Measurements from ENCODE around the gene GGACT.
"Not testable (repeated sequence)": the region's sequence is repeated elsewhere in the genome, so short reads cannot be mapped to it uniquely, and the experiment has no call there.

Gene GGACT

DNA sequence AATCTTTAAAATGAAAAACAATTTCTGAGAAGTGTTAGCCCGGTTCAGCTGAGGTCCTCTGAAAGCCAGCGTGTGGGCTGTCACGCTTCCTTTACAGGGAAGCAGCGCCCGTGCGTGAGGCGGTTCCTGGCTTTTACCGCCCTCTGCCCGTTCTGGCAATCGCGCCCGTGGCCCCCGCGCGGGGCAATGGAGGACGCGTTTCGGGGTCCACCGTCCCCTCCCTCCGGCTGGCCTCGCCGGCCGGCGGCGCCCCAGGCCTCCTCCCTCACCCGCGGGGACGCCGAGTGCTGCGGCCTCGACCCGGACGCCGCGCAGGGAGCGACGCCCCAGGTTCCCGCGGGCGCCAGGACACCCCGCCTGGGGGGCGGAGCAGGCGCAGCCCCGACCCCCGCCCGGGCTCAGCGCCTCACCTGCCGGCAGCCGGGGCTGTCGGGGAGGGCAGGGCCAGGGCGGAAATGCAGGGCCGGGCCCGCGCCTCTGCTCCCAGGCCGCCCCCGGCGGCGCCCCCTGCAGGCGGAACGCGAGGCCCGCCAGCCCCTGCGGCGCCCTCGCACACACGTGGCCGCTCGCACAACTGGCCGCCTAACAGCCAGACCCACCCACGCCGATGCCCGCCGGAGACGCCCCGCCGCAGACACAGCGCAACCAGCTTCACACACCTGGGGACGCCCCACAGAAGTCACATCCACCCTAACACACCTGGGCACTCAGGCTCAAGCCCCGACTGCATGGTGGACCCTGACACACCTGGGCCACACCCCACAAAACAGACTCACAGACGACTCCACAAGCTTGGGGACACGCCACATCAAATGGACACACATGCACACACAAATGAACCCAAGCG is at the start of gene GGACT:
TSS of gene GGACT (minus strand) at position 459 of the 847 bp plus-strand sequence. CDS start 56,198 bp downstream, outside the sequence.
- no peak for FAIRE-seq

DNA sequence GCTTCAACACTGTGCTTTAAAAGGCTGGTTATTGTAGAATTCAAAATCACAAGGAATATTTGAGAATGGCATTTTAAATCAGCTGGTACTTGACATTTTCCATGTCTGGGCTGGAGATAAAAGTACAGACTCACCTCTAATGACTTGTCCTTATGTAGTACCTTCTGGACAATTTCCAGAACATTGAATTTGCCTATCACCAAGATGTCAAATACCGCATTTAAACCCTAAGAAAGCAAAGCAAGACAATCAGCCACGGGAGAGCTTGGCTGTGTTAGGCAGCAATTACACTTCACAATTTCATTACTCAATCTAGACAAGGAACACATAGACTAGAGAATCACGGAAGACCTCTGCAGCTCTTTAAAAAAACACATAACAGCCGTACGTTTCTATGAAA is 49.2 kb upstream of the GGACT start:
- no peak for FAIRE-seq

DNA sequence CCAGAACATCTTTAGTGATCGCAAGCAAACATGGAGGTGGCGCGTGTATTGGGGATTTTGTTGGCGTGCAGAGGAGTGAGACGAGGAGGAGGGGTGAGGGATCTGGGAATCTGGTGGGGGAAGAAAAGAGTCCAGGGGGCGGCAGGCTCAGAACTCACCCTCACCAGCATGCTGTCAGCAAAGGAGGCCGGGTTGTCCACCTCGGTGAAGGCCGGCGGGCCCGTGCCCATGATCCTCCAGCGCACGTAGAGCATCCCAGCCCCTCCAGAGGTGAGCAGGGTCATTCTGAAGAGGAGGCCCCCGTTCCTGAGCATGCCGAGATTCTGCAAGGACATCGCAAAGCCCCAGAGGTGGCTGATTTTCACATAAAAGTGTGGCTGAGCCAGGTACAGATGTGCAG is 48.8 kb upstream of the GGACT start:
- no peak for FAIRE-seq

DNA sequence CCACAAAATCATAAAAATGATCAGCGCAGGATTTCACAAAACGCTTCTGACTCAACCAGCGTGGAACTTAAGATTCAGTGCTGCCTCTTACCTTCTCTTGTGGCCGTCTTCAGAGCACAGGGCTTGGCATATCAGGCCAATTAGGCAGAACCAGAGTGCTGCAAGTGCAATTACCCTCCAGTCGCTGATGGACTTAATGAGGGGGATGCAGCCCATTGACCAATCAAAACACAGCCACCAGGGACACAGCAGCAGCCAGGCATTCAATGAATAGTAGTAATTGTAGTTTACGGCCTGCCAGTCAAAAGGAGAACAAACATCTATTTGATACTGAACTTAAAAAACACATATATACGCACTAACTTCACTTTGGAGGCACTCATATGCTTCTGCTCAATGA is 47.9 kb upstream of the GGACT start:
- no peak for FAIRE-seq

DNA sequence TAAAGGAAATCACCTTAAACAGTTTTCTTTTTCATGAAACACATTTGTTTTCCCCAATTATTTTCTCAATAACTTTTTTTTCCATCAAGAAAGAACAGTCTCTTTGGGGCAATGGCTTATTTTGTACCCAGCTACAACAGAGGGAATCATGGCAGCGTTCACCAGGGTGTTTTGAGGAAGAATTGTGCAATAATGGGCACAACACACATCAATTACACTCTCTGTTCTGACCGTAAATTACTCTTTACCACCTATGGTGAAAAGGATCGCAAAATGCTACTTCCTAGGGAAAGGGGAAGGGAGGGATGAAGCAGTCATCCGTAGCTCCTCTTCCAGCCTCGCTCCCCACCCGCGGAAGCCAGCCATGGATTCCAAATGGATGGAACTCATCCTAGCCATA is 47.4 kb upstream of the GGACT start:
- no peak for FAIRE-seq

DNA sequence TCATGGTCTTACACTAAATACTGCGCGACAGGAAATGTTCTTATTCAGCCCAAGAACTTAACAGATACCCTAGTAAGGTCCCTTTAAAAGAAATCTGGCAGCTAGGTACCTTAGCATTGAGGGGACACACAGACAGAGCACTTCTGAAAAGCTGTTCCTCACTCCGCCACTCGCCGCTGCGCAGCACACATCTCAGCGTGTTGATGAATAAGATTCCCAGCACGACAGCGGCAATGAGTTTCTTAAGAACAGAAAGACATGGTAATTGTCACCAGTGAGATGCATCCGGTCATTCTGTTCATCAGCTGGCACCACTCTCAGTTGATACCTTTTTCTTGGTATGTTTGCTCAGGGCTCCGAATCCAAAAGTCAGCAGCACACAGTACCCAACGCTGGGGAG is 46.1 kb upstream of the GGACT start:
- no peak for FAIRE-seq

DNA sequence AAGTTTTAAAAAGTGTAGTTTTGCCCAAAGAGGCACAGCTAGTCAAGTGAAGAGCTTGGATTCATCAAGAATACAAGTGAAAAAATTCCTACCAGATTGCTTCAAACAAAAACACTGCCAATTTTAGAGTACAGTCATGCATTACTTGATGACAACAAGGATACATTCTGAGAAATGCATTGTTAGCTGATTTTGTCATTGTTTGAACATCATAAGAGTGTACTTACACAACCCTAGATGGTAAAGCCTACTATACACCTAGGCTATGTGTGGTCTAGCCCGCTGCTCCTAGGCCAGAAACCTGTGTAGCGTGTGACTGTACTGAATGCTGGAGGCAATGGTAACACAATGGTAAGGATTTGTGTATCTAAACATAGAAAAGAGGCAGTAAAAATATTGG is 44.9 kb upstream of the GGACT start:
- FAIRE-seq = no peak

DNA sequence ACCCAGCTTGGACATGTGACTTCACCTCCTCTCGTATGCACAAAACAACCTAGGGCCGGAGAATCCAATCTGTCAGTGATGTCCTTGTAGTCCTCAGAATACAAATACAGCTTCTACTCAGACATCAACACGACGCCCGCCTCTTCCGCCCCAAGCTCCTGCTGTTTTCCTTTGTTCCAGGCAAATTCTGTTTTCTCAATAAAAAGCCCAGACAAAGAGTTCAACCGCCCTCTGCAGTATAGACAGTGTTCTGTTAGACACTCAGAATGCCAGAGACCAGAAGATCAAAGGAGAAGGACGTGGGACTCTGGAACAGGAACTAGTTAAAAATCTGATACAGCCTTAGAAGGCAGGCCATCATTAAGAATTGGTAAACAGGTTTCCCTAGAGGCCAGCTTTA is 42.0 kb upstream of the GGACT start:
- no peak for FAIRE-seq

DNA sequence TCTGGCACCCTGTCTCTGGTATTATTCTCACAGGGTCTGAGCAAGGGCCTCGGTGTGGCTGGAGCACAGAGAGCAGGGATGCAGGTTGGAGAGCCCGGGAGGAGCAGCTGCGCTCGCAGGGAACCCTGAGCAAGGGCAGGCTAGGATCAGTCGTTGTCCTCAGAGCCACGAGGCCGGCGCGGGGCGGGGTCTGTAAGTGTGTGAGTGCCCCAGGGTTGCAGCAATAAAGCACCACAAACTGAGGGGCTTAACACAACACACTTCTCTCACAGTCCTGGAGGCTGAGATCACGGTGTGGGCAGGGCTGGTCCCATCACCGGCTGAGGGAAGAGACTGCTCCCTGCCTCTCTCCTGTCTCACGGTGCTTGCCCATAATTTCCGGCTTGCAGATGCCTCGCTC is 38.5 kb upstream of the GGACT start:
- FAIRE-seq = no peak

DNA sequence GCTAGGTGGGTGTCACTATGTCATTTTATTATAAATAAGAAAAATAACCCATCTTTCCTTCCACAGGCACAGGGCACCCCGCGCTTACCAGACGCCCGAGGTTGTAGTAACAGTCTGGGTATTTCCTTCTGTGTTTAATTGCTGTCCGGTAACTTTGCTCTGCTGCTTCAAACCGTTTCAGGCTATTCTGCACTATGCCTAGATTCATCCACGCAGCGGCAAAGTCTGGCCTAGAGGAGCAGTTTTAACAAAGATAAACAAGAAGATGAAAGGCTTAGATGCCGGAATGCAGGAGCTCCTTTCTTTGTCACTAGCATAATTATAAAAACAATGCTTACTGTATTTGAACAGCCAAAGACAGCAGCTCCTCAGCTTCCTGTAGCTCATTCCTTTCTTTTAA is 36.9 kb upstream of the GGACT start:
- no peak for FAIRE-seq

DNA sequence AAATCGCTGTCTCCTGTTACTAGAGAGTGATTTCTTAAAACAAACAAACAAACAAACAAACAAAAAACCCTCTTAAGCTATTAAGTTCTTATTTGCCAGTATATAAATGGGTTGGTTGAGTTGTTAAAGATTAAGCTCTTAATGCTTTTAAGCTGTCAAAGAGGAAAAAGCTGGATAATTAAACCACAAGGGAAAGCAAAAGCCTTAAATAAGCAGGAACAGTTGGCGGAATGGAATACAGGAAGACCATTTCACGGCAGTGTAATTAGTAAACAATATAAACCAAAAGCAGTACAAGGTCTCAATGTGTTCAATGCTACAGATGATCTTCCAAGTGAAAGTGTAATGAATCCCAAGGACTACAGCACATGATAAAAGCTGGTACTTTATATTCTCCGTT is 32.2 kb upstream of the GGACT start:
- no peak for FAIRE-seq

DNA sequence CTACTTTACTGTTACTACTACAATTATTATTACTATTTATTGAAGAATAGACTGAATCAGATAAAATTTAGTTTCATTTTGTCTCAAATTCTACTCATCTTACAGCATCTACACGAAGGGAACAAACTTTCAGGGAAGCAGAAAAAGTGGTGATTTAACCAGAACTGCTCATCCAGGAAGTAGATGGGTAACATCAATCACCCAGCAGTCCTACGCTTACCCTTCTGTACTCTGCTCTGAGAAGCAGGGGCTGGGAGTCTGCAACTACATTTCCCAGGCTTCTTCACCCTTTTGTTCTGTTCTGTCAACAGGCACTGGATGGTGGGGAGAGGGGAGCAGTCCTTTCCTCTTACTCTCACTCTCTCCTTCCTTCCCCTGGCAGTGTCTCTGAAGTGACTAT is 31.4 kb upstream of the GGACT start:
- no peak for FAIRE-seq

DNA sequence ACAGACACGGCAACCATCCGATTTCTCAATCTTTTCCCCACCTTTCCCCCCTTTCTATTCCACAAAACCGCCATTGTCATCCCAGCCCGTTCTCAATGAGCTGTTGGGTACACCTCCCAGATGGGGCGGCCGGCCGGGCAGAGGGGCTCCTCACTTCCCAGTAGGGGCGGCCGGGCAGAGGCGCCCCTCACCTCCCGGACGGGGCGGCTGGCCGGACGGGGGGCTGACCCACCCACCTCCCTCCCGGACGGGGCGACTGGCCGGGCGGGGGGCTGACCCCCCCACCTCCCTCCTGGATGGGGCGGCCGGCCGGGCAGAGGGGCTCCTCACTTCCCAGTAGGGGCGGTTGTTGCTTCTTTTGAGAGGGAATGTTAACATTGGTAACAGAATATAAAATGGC is 30.3 kb upstream of the GGACT start:
- not testable (repeated sequence) for FAIRE-seq

DNA sequence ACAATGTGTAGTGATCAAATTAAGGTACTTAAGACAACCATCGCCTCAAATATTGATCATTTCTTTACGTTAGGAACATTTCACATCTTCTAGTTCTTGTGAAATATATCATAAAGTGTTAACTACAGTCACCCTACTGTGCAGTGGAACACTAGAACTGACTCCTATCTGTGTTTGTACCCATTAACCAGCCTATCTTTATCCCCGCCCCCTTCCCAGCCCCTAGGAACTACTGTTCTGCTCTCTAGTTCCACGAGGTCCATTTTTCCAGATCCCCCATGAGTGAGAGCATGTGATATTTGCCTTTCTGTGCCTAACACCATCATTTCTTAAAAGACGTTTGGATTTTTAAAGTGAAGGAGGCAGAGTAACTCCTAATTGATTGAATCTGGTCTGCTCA is 24.4 kb upstream of the GGACT start:
- no peak for FAIRE-seq

DNA sequence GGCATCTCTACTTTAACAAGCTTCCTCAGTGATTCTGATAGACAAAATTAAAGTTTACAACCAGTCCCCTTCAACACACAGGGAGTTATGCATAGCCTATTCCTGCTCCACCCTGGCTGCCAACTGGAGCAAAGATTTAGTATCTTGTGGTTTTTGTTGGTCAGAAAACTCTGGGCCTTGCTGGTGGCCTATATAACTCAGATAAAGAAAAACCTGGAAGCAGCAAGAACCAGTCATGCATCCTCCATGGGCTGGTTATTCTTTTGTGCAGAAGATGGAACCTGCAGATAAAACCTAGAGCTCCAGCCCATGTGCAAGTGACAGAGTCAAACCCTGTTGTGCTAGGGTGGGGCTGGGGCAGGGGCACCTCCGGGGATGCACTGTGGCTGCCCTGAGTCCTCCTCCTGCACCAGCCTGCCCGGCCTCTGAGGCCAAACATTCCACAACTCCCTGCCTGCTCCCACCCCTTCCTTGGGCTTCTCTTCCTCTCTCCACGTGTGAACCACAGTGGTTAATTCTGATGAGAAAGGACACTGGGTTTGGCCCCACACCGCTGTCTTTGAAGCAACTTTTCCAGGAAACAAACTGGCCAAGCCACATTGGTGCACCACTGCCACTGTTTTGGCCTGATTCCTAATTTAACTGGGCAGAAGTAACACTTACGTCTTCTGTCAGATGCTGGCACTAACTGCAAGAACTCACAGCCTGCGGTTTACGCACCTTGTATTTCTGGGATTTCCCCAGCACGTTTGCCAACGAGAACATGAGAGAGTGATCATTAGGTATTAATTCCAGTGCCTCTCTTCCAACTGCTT is 23.3 kb upstream of the GGACT start:
- no peak for FAIRE-seq

DNA sequence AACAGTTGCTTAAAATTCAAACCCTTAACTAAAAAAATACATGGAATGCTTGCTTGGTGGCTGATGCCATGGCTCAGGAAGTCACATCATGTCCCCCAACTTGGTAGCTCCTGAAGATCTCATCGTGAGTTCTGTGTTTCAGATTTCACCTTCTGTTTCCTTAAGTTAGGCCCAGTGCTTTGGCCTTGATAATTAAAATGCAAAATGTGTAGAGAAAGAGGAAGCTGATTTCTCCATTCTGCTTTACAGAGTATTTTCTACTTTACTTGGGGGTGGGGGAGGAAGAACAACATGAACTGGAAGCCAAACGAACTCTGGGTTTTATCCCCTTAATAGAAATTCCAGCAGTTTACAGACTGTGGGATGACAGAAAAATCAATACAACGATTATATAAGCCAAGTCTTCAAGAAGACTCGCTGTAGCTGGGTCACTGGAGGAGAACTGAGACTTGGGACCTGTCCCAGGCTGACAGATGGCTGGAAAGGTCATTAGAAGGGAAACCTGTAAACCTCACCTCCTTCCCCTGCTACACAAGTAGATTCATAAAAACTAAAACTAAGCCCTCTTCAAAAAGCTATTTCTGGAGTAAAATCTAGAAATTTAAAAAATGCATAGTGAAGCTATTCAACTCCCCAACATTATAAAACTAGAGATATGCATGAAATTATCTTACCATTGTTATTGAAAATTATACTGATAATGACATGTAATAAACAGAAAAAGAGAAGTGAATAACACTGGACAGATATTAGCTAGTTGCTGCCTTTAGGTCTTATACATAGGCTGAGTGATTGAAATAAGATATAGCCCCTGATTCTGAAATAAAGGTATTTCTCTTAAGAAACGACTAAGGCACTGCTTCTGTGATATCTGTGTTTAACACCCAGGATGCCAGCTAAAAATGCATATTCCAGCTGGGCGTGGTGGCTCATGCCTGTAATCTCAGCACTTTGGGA is 22.1 kb upstream of the GGACT start:
- no peak for FAIRE-seq

DNA sequence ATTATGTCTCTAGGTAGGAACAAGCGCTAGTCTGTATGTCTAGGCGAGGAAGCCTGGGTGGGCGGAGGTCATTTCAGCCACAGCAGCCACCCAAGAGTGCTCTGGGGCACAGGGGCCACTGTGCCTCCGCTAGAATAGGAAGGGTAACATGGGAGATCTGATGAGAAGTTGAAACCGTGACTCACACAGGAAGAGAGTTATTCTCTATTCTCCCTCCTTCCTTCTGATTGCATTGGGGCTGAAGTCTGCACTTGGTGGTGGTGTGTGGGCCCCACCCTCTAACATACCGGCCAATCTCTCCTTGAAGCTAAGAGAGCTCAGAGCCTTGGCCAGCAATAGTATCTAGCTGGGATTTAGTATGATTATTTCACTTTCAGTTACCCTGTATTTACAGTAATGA is 20.3 kb upstream of the GGACT start:
- no peak for FAIRE-seq

DNA sequence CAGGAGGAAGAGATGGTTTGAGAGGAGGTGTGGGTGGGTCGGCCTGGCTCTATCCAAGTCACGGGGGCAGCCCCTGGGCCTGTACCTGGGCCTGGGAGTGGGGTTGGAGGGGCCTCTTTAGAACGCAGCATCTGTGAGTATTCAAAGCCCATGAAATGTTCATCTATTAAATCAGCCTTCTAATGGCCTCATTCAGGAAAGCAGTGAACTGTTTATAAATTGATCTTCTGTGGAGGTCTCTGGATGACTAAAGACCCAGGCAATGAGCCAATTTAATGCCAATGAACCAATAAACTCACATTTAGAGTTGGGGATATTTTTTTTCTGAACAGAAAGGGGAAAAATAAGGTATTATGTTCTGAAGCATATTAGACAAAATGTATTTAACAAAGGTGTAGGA is 19.9 kb upstream of the GGACT start:
- FAIRE-seq = no peak

DNA sequence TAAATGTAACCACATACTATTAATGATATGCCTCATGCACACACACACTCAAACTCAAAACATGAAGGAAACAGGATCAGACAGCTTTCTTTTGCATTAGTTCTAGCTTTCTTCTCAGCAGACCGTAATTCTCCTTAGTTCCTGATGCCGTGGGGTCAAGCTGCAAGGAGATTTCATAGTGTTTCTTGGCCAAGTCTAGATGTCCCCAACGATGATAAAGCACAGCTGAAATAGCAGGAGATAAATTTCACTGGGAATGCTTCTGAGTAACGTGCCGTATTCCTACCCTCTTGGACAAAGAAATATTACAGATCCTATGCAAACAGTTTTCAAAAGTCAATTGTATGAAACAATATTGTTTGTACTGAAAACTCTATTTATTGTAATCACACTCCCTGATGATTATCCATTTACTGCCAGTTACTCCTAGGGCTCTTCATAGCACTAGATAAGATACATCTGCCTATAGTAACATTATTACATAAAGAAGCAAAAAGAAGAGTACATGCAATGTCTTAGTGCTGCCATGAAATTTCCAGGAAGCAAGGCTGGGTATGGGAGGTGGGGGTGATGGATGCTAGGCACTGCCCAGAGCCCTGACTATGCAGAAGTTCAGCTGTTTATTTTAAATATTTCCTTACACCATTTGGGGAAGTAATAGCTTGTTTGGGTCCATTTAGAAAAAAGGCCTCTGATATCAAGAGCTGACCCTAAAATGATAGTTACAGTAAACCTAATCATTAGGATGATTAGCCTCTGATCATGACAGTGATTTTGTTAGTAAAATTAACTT is 16.5 kb upstream of the GGACT start:
- no peak for FAIRE-seq

DNA sequence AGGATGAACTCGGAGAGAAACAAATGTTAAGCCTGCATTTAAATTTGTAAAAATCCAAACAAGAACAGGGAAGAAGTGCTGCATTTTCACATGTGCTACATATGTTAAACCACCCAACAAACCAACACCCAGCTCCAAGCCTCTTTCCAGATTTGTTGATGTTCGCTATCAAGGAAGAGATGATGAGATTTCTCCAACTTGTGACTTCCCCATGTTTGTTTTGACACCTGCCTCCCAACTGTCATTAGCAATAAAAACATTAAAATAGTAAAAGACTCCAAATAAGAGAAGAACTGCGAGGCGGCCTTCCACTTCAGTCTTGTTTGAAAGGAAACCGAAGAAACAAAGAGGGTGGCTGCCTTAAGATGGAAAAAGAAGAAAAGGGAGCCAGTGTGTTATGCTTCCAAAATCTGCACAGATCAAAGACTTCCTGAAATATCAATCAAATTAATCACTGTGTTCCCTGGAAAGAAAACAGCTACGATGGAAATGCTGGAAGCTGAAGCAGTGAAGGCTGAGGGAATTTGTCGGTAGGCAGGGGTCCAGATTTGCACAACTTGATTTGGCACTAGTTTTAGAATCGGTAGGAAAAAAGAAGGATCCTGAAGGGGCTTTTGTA is 14.0 kb upstream of the GGACT start:
- FAIRE-seq = no peak

DNA sequence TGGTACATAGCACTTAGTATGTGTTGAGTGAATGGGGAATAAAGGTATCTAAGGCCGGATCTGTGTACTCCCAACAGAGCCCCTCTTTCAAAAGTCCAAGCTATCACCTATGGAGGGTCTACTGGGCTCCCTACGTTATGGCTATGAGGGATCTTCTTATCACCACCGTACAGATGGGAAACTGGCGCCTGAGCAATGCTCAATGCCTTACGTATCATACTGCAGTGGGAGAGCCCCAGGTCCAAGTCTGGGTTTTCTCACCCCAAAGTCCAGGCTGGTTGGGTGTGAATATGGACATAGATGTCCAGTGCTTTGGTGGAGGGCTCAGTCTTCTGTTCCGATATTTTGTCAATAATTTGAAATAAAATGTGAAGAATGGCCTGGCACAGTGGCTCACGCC is 13.1 kb upstream of the GGACT start:
- no peak for FAIRE-seq

DNA sequence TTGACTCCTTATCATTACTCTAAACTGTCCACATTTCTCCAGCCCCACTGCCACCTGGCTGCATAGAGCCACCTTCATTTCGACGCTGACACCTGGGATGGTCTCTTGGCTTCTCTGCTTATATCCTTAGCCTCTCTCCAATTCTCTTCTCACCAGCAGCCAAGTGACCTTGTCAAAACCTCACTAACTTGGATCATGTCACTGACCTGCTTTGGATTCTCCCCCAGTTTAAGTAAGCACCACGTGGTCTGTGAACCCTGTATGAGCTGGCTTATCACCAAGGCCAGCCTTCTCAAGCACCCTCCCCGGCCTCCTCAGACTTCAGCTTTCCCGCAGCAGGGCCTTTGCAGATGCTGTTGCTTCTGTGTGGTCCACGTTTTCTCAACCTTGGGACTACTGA is 12.3 kb upstream of the GGACT start:
- no peak for FAIRE-seq

All from G401.6 (cell line).